Thoracic aorta (tissue), 2 donors: ENCODE measurements around the gene TMEM179. TPM values are rescaled to one million over a fixed set of nuclear protein-coding genes. Genes with fewer than 3 reads are reported as not detected.

Experiments used
- ATAC-seq: fragments of 150-250 bp; one replicate; pipeline ENCODE4 v1.8.0; 2017; ENCODE audit warnings: low read depth; ENCODE audit not compliant: insufficient number of reproducible peaks, low FRiP score
- DNase-seq: peaks from one replicate; pipeline ENCODE4 v3.0.0-alpha.2; 2020; ENCODE audit warnings: low spot score
- H3K27ac ChIP-seq, 2 donors: fragments of 200-600 bp; sonication (generic); 1 replicate in 1 of 2; 2 replicates in 1 of 2; pipeline ENCODE4 v1.5.1; 2016; ENCODE audit warnings: mild to moderate bottlenecking in 2 of 2, moderate library complexity in 2 of 2
- H3K27me3 ChIP-seq: fragments of 200-600 bp; sonication (generic); replicated peaks from 2 replicates; pipeline ENCODE4 v1.6.0; 2016; ENCODE audit warnings: mild to moderate bottlenecking; ENCODE audit not compliant: insufficient read depth
- H3K36me3 ChIP-seq: fragments of 200-600 bp; sonication (generic); one replicate; pipeline ENCODE4 v1.5.1; 2016
- H3K4me1 ChIP-seq, 2 donors: fragments of 200-600 bp; sonication (generic); 1 replicate in 1 of 2; 2 replicates in 1 of 2; pipeline versions ENCODE4 v1.5.1 to v1.6.0; 2016; ENCODE audit warnings: low read depth in 2 of 2, mild to moderate bottlenecking in 1 of 2; ENCODE audit not compliant: control insufficient read depth in 1 of 2
- H3K4me3 ChIP-seq: fragments of 200-600 bp; sonication (generic); 2 replicates; pipeline ENCODE4 v1.5.1; 2016; ENCODE audit warnings: mild to moderate bottlenecking
- H3K9me3 ChIP-seq: fragments of 200-600 bp; sonication (generic); 2 replicates; pipeline ENCODE4 v1.5.1; 2016
- total RNA-seq, 2 donors: library from RNA; depleted of rRNA; stranded (reverse); fragments of >200 nt; gene quantifications; one replicate each; pipeline versions ENCODE4 v1.1.0 to v1.2.3, GENCODE V29; 2016
- TF ChIP-seq, protein P1 (sequence below): fragments of 200-600 bp; sonication (generic); IDR thresholded peaks from one replicate; pipeline ENCODE4 v1.5.1; 2019; ENCODE audit warnings: antibody characterized with exemption

TMEM179 gene
- total RNA-seq, 2 donors from 2014 or later: not detected

DNA sequence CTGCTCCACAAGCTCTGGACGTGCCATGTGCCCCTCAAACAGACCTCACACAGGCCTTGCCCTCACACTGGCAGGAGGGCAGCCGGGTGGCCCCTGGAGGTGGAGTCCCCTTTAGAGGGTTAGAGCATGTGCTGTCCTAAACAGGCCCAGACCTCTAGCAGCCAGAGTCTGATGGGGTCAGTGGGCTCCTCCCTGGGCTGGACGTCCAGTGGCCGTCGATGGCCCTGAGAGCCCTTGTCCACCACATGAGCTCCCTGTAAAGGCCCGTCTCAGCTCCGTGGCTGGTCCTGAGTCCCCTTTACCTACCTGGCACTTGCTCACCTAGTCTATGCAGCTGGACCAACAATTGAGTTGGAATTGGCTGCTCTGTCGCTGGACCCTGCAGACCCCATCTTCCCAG is 3.8 kb downstream of the TMEM179 start:
- TF ChIP-seq, protein P1, sequence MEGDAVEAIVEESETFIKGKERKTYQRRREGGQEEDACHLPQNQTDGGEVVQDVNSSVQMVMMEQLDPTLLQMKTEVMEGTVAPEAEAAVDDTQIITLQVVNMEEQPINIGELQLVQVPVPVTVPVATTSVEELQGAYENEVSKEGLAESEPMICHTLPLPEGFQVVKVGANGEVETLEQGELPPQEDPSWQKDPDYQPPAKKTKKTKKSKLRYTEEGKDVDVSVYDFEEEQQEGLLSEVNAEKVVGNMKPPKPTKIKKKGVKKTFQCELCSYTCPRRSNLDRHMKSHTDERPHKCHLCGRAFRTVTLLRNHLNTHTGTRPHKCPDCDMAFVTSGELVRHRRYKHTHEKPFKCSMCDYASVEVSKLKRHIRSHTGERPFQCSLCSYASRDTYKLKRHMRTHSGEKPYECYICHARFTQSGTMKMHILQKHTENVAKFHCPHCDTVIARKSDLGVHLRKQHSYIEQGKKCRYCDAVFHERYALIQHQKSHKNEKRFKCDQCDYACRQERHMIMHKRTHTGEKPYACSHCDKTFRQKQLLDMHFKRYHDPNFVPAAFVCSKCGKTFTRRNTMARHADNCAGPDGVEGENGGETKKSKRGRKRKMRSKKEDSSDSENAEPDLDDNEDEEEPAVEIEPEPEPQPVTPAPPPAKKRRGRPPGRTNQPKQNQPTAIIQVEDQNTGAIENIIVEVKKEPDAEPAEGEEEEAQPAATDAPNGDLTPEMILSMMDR: no peak
- peaks cover 5% of the 10 kb centered on the region for H3K27me3 ChIP-seq
- H3K27ac ChIP-seq: no peak overlapping the region
- no peak overlapping the region for H3K4me3 ChIP-seq
- DNase-seq (no peak), ATAC-seq (no peak)
- H3K9me3 ChIP-seq: no peaks in the 10 kb centered on the region
- H3K36me3 ChIP-seq: no peaks in the 10 kb centered on the region
- H3K4me1 ChIP-seq: peaks cover 0 to 7% of the 10 kb centered on the region in 2 donors

DNA sequence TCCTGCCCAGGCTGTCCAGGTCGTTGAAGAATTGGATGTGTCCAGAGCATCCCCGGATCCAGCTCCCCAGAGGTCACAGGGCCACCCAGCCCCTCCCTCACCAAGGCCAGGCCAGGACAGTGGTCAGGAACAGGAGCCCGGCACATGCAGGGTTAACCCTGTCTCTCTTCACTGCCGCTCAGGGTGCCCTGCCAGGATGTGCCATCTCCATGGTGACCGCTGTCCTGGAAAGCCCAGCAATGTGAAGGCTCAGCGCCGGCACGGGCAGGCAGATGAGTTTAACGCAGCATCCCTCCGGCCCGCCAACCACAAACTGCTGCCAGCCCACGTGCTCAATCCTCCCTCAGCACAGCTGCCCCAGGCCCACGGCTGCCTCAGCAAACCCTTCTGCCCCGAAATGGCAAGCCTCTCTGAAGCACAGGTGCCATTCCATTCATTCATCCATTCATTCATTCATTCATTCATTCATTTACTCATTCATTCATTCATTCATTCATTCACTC is 4.4 kb downstream of the TMEM179 start:
- no peak overlapping the region for H3K27ac ChIP-seq
- DNase-seq (no peak), ATAC-seq (no peak)
- H3K9me3 ChIP-seq: no peaks in the 10 kb centered on the region
- peaks cover 5% of the 10 kb centered on the region for H3K27me3 ChIP-seq
- no peaks in the 10 kb centered on the region for H3K36me3 ChIP-seq
- H3K4me3 ChIP-seq: no peak overlapping the region
- TF ChIP-seq, protein P1: no peak
- peaks cover 0 to 7% of the 10 kb centered on the region in 2 donors for H3K4me1 ChIP-seq

DNA sequence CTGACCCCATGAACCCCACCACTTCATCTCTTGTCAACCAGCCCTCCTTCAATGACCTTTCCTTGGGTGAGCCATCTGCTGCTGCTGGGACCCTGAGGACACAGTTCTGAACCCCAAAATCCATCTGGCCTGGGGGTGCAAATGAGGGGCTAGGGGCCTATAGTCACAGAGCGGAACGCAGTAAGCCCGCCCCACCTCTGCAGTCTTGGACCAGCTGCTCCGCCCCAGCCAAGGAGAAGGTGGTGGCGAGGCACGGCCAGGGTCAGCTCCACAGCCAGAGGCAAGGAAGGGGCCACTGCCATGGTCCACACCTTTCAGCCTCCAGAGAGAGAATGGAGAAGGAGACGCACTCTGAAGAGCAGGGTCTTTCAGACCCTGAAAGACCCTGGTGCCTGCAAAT is 5.1 kb downstream of the TMEM179 start:
- no peaks in the 10 kb centered on the region for H3K36me3 ChIP-seq
- H3K4me3 ChIP-seq: no peak overlapping the region
- H3K27me3 ChIP-seq: peaks cover 5% of the 10 kb centered on the region
- no peaks in the 10 kb centered on the region for H3K9me3 ChIP-seq
- H3K27ac ChIP-seq: no peak overlapping the region
- DNase-seq (no peak), ATAC-seq (no peak)
- H3K4me1 ChIP-seq: peaks cover 0 to 6% of the 10 kb centered on the region in 2 donors
- TF ChIP-seq, protein P1: no peak

DNA sequence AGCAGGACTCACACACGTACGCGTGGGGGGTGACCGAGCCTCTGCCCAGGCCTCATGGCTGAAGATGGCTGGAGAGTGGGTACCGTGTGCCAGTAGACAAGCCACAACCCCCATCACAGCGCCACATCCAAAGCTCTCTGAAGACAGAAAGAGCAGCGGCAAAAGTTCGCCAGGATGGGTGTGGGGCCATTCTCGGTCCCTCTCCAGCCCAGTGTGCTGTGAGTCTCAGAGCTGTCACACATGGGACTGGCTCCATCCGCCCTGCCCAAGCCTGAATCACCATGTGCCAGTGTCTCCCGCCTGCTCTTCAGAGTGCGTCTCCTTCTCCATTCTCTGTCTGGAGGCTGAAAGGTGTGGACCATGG is 5.7 kb downstream of the TMEM179 start:
- H3K9me3 ChIP-seq: no peaks in the 10 kb centered on the region
- no peaks in the 10 kb centered on the region for H3K36me3 ChIP-seq
- DNase-seq (no peak), ATAC-seq (no peak)
- TF ChIP-seq, protein P1: no peak
- H3K27ac ChIP-seq: no peak overlapping the region
- H3K27me3 ChIP-seq: peaks cover 5% of the 10 kb centered on the region
- peaks cover 0 to under 1% of the 10 kb centered on the region in 2 donors for H3K4me1 ChIP-seq
- H3K4me3 ChIP-seq: no peak overlapping the region

DNA sequence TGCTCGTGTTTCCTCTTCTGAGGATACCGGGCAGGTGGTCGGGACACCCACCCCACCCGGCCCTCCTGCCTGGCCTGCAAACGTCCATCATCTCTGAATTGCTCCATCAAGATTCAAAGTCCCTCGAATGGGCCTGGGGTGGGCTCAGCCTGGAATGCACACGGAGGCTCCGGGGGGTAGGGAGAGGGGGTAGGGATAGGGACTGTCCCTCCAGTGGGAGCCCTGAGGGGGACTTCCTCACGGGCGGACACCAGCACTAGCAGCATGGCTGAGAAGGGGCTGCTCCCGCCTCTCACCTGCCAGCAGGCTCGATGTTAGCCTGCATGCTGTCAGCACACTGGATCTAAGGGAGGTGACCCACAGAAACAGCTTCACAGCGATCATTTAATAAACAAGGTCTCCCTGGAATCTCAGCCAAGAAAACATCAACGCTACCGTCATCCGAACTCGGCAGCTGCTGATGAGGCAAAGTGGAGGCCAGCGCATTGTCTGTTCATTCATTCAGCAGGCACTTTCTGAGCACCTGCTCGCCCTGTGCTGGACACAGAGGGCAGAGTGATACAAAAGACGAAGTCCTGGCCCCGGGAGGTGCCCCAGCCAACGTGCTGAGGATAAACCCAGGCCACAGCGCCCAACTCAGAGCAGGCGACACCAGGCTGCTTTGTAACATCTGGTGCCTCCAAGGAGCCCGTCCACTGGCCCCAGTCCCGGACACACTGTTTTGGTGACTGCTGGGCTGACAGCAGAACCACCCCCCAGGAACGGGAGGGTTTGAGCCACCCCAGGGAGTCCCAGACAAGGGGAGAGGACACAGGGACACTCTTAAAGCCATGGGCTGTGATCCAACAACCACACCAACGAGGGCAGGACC is 6.3 kb downstream of the TMEM179 start:
- H3K4me3 ChIP-seq: no peak overlapping the region
- H3K27me3 ChIP-seq: peaks cover 5% of the 10 kb centered on the region
- no peak overlapping the region for H3K27ac ChIP-seq
- H3K36me3 ChIP-seq: no peaks in the 10 kb centered on the region
- no peaks in the 10 kb centered on the region for H3K4me1 ChIP-seq
- no peaks in the 10 kb centered on the region for H3K9me3 ChIP-seq
- TF ChIP-seq, protein P1: no peak
- no peak for ATAC-seq
- no peak for DNase-seq
